Effector CD8-positive, alpha-beta T cell (primary cell): ENCODE measurements around the gene SERPINA12.

Experiments
- DNase-seq: peaks from one replicate; lab custom pipeline; 2025; lab: John Stamatoyannopoulos, UW
- total RNA-seq, 4 experiments: gene quantifications; one replicate each; lab custom pipeline; 2026; lab: John Stamatoyannopoulos, UW

SERPINA12 gene
- total RNA-seq: 0 reads per million in 4 experiments

- DNase-seq: no peak
Observed at GRCh38 chr14:94509356-94509755, at the start of gene SERPINA12. Gene SERPINA12, minus strand, starts transcription at chr14:94509469. Its CDS starts 11,072 bp downstream, at chr14:94498397.

GRCh38 chr14:94558842-94559241 lies 49.6 kb upstream of the SERPINA12 start:
- no peak for DNase-seq

GRCh38 chr14:94557327-94557726 lies 48.1 kb upstream of the SERPINA12 start:
- no peak for DNase-seq

GRCh38 chr14:94555991-94556390 lies 46.7 kb upstream of the SERPINA12 start:
- DNase-seq: no peak

GRCh38 chr14:94550041-94550440 lies 40.8 kb upstream of the SERPINA12 start:
- DNase-seq: no peak

GRCh38 chr14:94548999-94549985 lies 40.0 kb upstream of the SERPINA12 start:
- DNase-seq: peak; percentile 7

GRCh38 chr14:94548131-94548998 lies 39.1 kb upstream of the SERPINA12 start:
- no peak for DNase-seq

GRCh38 chr14:94547726-94548125 lies 38.5 kb upstream of the SERPINA12 start:
- no peak for DNase-seq

GRCh38 chr14:94547151-94547680 lies 37.9 kb upstream of the SERPINA12 start:
- DNase-seq: no peak

GRCh38 chr14:94545131-94545841 lies 36.0 kb upstream of the SERPINA12 start:
- no peak for DNase-seq

- DNase-seq: no peak
Observed at GRCh38 chr14:94544726-94545125, 35.5 kb upstream of the SERPINA12 start.

GRCh38 chr14:94543449-94544124 lies 34.3 kb upstream of the SERPINA12 start:
- DNase-seq: no peak

- DNase-seq: no peak
Observed at GRCh38 chr14:94542811-94543440, 33.7 kb upstream of the SERPINA12 start.

GRCh38 chr14:94542111-94542810 lies 33.0 kb upstream of the SERPINA12 start:
- DNase-seq: no peak

GRCh38 chr14:94541234-94541975 lies 32.1 kb upstream of the SERPINA12 start:
- no peak for DNase-seq

GRCh38 chr14:94540031-94540794 lies 30.9 kb upstream of the SERPINA12 start:
- no peak for DNase-seq

- DNase-seq: no peak
Observed at GRCh38 chr14:94539181-94539580, 29.9 kb upstream of the SERPINA12 start.

- no peak for DNase-seq
Observed at GRCh38 chr14:94538070-94538740, 28.9 kb upstream of the SERPINA12 start.
